Measurements from ENCODE around the gene KCNH2. TPM values are rescaled to one million over a fixed set of nuclear protein-coding genes. Genes with fewer than 3 reads are reported as not detected.

Gene KCNH2
- total RNA-seq, 4 donors from 2014 or later = 0.22 TPM; not detected in 3

DNA sequence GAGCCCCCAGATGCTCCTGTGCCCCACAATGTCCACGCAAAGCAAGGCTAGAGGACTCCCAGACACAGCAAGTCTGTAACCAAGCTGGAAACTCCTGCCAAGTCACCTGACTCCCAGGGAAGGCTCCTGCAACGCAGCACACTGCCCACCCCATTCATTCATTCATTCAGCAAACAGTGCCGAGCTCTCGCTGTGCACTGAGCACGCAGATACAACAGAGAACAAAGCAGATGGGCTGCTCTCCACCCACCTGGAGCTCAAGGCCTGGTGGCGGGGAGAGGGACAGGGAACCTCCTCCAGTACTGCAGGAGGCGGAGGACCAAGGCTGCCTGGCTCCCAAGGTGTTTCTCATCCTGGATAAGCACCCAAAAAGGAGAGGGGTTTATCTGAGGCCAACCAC, 8.6 kb downstream of the KCNH2 start:
- TF ChIP-seq, protein P1, sequence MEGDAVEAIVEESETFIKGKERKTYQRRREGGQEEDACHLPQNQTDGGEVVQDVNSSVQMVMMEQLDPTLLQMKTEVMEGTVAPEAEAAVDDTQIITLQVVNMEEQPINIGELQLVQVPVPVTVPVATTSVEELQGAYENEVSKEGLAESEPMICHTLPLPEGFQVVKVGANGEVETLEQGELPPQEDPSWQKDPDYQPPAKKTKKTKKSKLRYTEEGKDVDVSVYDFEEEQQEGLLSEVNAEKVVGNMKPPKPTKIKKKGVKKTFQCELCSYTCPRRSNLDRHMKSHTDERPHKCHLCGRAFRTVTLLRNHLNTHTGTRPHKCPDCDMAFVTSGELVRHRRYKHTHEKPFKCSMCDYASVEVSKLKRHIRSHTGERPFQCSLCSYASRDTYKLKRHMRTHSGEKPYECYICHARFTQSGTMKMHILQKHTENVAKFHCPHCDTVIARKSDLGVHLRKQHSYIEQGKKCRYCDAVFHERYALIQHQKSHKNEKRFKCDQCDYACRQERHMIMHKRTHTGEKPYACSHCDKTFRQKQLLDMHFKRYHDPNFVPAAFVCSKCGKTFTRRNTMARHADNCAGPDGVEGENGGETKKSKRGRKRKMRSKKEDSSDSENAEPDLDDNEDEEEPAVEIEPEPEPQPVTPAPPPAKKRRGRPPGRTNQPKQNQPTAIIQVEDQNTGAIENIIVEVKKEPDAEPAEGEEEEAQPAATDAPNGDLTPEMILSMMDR (IDR thresholded peaks at IDR 0.05; ENCODE audit: low read depth) = no peak

DNA sequence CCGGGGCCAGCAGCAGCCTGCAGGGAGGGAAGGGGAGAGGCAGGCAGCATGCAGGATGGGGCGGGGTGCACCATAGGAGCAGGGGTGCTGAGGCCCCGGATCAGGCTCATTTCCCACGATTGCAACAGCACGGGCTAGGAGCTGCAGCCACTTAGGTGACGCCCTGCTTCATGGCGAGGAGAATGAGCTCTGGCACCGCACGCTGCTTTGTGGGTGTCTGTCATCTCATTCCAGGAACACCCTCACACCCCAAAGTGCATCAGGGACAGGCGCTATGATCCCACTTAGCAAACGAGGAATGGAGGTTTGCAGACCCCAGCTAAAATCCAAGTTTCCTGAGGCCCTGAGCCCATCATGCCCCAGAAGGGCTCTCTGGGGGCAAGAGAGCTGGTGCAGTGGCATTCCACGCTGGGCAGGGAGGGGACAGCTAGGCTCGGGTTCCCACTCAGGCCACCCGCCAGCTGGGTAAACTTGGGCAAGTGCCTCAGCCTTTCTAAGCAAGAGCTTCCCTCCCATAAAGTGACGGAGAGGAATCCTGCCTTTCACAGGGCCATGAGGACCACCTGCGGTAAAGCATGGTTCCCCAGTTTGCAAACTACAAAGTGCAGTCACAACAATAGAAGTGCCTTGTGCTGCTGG, 9.3 kb downstream of the KCNH2 start:
- TF ChIP-seq, protein P1 (IDR thresholded peaks at IDR 0.05; ENCODE audit: low read depth) = no peak

DNA sequence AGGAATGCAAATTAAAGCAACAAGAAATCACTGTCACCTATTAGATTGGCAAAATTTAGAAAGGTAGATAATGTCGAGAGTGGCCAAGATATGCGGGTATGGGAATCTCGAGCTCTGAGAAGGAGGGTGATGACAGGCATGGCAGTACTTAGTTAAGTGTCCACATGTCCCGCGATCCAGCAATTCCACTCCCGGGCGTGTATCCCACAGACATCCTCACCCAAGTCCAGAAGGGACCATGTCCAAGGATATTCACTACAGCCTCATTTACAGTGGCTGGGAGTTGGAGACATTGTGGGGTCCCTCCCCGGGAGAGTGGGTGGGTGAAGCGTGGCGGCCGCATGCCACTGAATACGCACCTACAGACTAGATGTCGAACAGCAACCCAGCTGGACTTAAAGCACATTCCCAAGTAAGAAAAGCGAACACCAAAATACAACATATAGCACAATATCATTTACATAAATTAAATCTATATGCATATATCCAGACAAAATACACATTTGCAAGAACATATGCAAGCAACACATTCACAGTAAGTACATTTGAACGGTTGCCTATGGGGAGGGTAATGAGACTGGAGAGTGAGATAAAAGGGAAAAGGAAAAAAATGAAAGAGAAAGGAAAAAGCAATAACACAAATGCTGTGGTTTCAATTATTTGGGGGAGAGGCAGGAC, 9.9 kb downstream of the KCNH2 start:
- TF ChIP-seq, protein P1 (IDR thresholded peaks at IDR 0.05; ENCODE audit: low read depth) = no peak

DNA sequence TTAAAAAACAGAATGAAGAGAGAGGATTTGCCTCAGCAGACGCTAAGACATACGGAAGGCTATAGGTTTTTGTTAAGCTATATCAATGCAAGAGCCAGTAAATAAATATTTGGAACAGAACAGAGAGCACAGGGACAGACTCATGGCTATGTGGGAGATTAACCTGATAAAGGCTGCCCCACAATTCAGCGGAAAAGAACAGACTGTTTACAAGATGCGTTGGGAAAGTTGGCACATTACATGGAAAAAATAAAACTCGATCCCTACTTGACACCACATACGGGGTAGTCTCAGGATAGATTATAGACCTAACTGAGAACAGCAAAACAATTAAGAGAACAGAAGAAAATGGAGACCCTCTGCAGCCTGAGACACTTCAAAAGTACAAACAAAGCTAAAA, 10.8 kb downstream of the KCNH2 start:
- TF ChIP-seq, protein P1 (IDR thresholded peaks at IDR 0.05; ENCODE audit: low read depth) = no peak

DNA sequence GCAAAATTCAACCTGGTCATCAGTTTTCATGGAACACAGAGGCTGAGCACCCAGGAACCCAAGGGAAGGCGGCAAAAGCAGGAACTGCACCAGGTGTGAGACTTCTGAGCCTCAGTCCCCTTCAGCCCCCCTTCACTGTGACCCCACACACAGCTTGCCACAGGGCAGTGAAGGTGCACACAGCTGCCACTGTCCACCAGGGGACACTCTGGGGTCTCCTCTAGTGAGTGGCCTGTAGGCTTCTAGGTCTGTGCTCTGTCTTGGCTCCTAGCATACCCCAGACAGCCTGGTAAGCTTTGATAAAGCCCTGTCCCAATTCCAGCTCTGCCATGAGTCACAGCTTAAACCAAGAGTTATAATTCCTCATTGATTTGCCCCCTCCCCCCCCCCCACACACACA, 12.1 kb downstream of the KCNH2 start:
- TF ChIP-seq, protein P1 (IDR thresholded peaks at IDR 0.05; ENCODE audit: low read depth) = no peak

DNA sequence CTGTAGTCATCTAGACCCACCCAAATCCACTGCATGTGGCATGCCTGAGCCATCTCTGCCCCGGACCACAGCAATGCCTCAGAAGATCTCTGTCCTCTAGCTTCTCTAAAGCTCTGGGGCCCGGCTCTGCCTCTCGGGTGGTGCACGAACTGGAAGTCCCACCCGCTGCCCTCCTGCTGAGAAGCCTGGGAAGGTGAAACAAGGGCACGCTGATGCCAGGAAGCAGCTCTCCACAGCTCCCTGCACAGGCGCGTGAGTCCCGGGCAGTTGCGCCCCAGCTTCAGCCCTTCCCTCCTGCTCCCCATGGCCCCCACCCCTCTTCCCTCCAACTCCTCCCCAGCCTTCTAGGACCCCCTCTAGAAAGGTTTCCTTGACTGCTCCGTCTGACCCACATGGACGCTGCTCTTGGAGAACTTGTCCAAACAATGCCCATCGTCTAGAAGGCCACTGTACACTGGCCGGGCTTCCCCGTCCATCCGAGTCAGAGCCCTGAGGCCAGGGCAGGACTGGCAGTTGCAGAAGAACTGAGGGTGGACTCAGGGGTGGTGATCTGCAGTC, 12.8 kb downstream of the KCNH2 start:
- TF ChIP-seq, protein P1 (IDR thresholded peaks at IDR 0.05; ENCODE audit: low read depth) = no peak

DNA sequence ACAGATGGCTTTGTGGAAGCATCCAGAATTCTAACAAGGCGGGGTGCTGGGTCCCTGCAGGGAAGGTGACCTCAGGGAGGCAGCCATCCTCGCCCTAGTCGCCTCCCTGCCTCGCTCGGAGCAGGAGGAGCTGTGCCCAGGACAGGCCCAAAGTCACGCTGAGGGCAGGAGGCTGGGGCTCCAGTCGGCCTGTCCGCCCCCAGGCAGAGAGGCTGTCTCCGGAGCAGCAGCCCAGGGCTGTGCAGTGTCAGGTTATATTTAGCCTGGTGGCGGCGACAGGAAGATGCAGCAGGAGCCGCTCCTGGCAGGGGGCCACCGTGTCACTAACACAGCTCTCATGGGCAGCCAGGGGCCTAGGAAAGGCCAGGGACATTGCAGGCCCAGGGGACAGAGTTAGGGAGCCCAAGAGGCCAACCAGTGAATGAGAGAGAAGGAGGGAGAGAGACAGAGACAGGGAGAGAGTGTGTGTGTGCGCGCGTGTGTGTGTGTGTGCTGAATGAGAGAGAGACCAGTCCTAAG, 13.5 kb downstream of the KCNH2 start:
- TF ChIP-seq, protein P1 (IDR thresholded peaks at IDR 0.05; ENCODE audit: low read depth) = no peak

Data from subcutaneous adipose tissue (tissue), 4 donors.